PC-9 (cell line): ENCODE data around the gene MC2R. TPM values are rescaled to one million over a fixed set of nuclear protein-coding genes. Genes with fewer than 3 reads are reported as not detected.

Experiments used
- BruUV-seq: library from RNA; stranded (reverse); fragments of 400-500 nt; replicated peaks from 2 replicates; lab custom pipeline; 2021; lab: Mats Ljungman, UMichigan
- CTCF ChIA-PET: fragments of 300-600 bp; sonication (Branson Sonifier 250); formaldehyde crosslinking; loops from one replicate; lab custom pipeline; 2022; ENCODE audit warnings: antibody characterized with exemption; lab: Charles Lee
- POLR2A ChIA-PET: fragments of 300-600 bp; sonication (Branson Sonifier 250); formaldehyde crosslinking; loops from one replicate; lab custom pipeline; 2022; ENCODE audit warnings: antibody characterized with exemption; ENCODE audit not compliant: unreplicated experiment; lab: Charles Lee
- DNase-seq, 2 experiments: peaks; one replicate each; pipeline versions ENCODE4 v3.0.0 to v3.0.0-alpha.2; 2015 to 2022; ENCODE audit warnings: mixed read lengths in 1 of 2
- H2AFZ ChIP-seq: fragments of 200-600 bp; sonication (generic); 2 replicates; pipeline ENCODE4 v1.8.1; 2017; ENCODE audit warnings: antibody characterized with exemption
- H3F3A ChIP-seq: fragments of 200-600 bp; sonication (generic); 2 replicates; pipeline ENCODE4 v1.8.1; 2017; ENCODE audit warnings: antibody characterized with exemption, mild to moderate bottlenecking, low read depth; ENCODE audit not compliant: insufficient read depth
- H3K27ac ChIP-seq: fragments of 200-600 bp; sonication (generic); 2 replicates; pipeline ENCODE4 v1.6.1; 2016; ENCODE audit warnings: mixed run types
- H3K27me3 ChIP-seq: fragments of 200-600 bp; sonication (generic); 2 replicates; pipeline ENCODE4 v1.6.1; 2016; ENCODE audit warnings: low read depth, mixed run types; ENCODE audit not compliant: insufficient read depth
- H3K36me3 ChIP-seq: fragments of 200-600 bp; sonication (generic); 2 replicates; pipeline ENCODE4 v1.6.1; 2016; ENCODE audit warnings: low read depth, mixed run types
- H3K4me1 ChIP-seq: fragments of 200-600 bp; sonication (generic); replicated peaks from 2 replicates; pipeline ENCODE4 v1.6.1; 2016; ENCODE audit warnings: mixed run types; ENCODE audit not compliant: insufficient read depth
- H3K4me2 ChIP-seq: fragments of 200-600 bp; sonication (generic); 2 replicates; pipeline ENCODE4 v1.6.1; 2017; ENCODE audit warnings: mixed run types
- H3K4me3 ChIP-seq: fragments of 200-600 bp; sonication (generic); 2 replicates; pipeline ENCODE4 v1.6.1; 2016; ENCODE audit warnings: mixed run types
- H3K79me2 ChIP-seq: fragments of 200-600 bp; sonication (generic); 2 replicates; pipeline ENCODE4 v1.6.1; 2017; ENCODE audit warnings: low read depth, mixed run types
- H3K9me2 ChIP-seq: fragments of 200-600 bp; sonication (generic); 2 replicates; pipeline ENCODE4 v1.8.1; 2017; ENCODE audit warnings: mild to moderate bottlenecking; ENCODE audit not compliant: insufficient read depth
- H3K9me3 ChIP-seq: fragments of 200-600 bp; sonication (generic); 2 replicates; pipeline ENCODE4 v1.8.1; 2016; ENCODE audit warnings: low read depth; ENCODE audit not compliant: insufficient read depth
- H4K20me1 ChIP-seq: fragments of 200-600 bp; sonication (generic); 2 replicates; pipeline ENCODE4 v1.8.1; 2017; ENCODE audit not compliant: insufficient read depth
- EZH2 ChIP-seq: fragments of 200-600 bp; sonication (generic); IDR thresholded peaks from 2 replicates; pipeline ENCODE4 v1.8.0; 2017; ENCODE audit warnings: antibody characterized with exemption, low read depth
- intact Hi-C: fragments of 100-400 bp; cut with micrococcal nuclease; formaldehyde crosslinking; loops from one replicate; pipeline ENCODE4 v1.10.0; 2022; ENCODE audit not compliant: unreplicated experiment
- total RNA-seq: library from RNA; stranded (reverse); gene quantifications from 2 replicates; pipeline ENCODE4 v1.2.3, GENCODE V29; 2021
- TF ChIP-seq, protein P1 (sequence below): fragments of 200-600 bp; sonication (generic); conservative IDR thresholded peaks from 2 replicates; pipeline ENCODE4 v1.6.1; 2017; ENCODE audit warnings: mixed run types, antibody characterized with exemption, mild to moderate bottlenecking, moderate library complexity

Gene MC2R
- total RNA-seq, 1 experiment from 2014 or later, result not detected

- peaks cover 48% of the 10 kb centered on the region for H3K27me3 ChIP-seq
- H3F3A ChIP-seq, result no peaks in the 10 kb centered on the region
- no peak overlapping the region for H3K27ac ChIP-seq
- H3K36me3 ChIP-seq, result no peaks in the 10 kb centered on the region
- no peak overlapping the region for H3K4me3 ChIP-seq
- no peak overlapping the region for H2AFZ ChIP-seq
- no peaks in the 10 kb centered on the region for H3K9me2 ChIP-seq
- intact Hi-C loops, result no loop called here
- H4K20me1 ChIP-seq, result no peaks in the 10 kb centered on the region
- BruUV-seq, result no TSS peak
- no peaks in the 10 kb centered on the region for H3K4me1 ChIP-seq
- POLR2A ChIA-PET, result no interaction called here
- TF ChIP-seq EZH2, result no peak
- TF ChIP-seq, protein P1, sequence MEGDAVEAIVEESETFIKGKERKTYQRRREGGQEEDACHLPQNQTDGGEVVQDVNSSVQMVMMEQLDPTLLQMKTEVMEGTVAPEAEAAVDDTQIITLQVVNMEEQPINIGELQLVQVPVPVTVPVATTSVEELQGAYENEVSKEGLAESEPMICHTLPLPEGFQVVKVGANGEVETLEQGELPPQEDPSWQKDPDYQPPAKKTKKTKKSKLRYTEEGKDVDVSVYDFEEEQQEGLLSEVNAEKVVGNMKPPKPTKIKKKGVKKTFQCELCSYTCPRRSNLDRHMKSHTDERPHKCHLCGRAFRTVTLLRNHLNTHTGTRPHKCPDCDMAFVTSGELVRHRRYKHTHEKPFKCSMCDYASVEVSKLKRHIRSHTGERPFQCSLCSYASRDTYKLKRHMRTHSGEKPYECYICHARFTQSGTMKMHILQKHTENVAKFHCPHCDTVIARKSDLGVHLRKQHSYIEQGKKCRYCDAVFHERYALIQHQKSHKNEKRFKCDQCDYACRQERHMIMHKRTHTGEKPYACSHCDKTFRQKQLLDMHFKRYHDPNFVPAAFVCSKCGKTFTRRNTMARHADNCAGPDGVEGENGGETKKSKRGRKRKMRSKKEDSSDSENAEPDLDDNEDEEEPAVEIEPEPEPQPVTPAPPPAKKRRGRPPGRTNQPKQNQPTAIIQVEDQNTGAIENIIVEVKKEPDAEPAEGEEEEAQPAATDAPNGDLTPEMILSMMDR, result no peak
- no peaks in the 10 kb centered on the region; the same call in 1 of the 2 replicates for H3K9me3 ChIP-seq
- no peak overlapping the region for H3K4me2 ChIP-seq
- no peaks in the 10 kb centered on the region for H3K79me2 ChIP-seq
- no peak for DNase-seq
- CTCF ChIA-PET, result no interaction called here
Observed at GRCh38 chr18:13894531-13894930, 20.8 kb downstream of the MC2R start.

DNA sequence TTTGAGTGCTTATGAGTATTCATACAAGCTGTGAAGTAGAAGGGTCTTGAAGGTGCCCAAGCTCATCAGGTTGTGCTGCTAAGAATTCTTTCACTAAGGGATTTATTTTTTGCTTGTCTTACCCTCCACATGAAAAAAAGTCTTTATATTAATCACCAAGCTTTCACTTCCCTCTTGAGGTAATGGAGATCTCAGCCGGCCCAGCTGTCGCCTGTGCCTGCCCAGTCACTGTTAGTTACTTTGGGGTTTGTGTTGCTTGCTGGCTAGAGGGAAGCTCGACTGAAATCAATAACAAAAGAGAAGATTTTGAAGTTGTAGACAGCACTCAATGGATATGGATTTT, 21.9 kb downstream of the MC2R start:
- Histone ChIP-seq H4K20me1 (no peaks in the 10 kb centered on the region), H3K27ac (no peak overlapping the region), H3K4me3 (no peak overlapping the region), H3K4me1 (no peaks in the 10 kb centered on the region), H3F3A (no peaks in the 10 kb centered on the region), H3K9me2 (no peaks in the 10 kb centered on the region), H3K27me3 (peaks cover 45% of the 10 kb centered on the region), H3K36me3 (no peaks in the 10 kb centered on the region), H3K79me2 (no peaks in the 10 kb centered on the region), H3K4me2 (no peak overlapping the region), H2AFZ (no peak overlapping the region), H3K9me3 (no peaks in the 10 kb centered on the region; the same call in 1 of the 2 replicates)
- TF ChIP-seq, protein P1, result no peak
- no peak for TF ChIP-seq EZH2
- ChIA-PET POLR2A (no interaction called here), CTCF (no interaction called here)
- no peak for DNase-seq
- BruUV-seq, result no TSS peak
- intact Hi-C loops, result no loop called here

DNA sequence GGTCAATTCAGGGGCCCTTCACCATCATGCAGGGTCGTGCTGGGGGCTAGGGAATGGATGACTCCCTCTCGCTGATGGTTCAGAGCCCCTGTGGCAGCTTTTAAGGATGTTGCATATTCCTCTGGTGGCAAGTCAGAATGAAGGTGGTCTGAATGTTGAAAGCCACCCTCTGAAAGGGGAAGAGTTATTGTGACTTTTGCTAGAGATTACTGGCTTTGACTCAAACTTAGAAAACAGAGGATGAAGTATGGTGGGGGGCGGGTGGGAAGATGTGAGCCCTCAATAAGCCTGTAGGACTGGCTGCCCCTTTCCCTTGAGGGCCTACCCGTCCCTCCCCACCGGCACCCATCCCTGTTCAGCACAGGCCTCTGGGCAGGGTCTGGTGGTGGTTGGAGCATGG, 23.2 kb downstream of the MC2R start:
- Histone ChIP-seq H3K4me1 (no peaks in the 10 kb centered on the region), H3K4me2 (no peak overlapping the region)

More for the DNA sequence above, 23.2 kb downstream of the MC2R start:
- H3F3A ChIP-seq, result no peaks in the 10 kb centered on the region
- no peaks in the 10 kb centered on the region for H3K9me3 ChIP-seq
- TF ChIP-seq, protein P1, result no peak
- TF ChIP-seq EZH2, result no peak
- BruUV-seq, result no TSS peak
- no peaks in the 10 kb centered on the region for H4K20me1 ChIP-seq
- no peaks in the 10 kb centered on the region for H3K9me2 ChIP-seq
- H3K36me3 ChIP-seq, result no peaks in the 10 kb centered on the region
- H3K27ac ChIP-seq, result no peak overlapping the region
- CTCF ChIA-PET, result no interaction called here
- intact Hi-C loops, result no loop called here
- no peak overlapping the region for H3K4me3 ChIP-seq
- H3K79me2 ChIP-seq, result no peaks in the 10 kb centered on the region
- no peak for DNase-seq
- H3K27me3 ChIP-seq, result peaks cover 45% of the 10 kb centered on the region
- POLR2A ChIA-PET, result no interaction called here
- H2AFZ ChIP-seq, result no peak overlapping the region
